WTC11 (cell line): ENCODE results near the gene ADCY6. TPM values are rescaled to one million over a fixed set of nuclear protein-coding genes. Genes with fewer than 3 reads are reported as not detected.

Experiments used
- ATAC-seq: fragments of 200-7000 bp; cut with Tn5 transposase; 2 replicates; pipeline ENCODE4 v1.10.0; 2021; ENCODE audit warnings: mild to moderate bottlenecking, moderate library complexity
- CTCF ChIA-PET: fragments of 300-600 bp; sonication (Branson Sonifier 250); formaldehyde crosslinking; loops from one replicate; lab custom pipeline; 2021; ENCODE audit warnings: antibody characterized with exemption; lab: Charles Lee
- POLR2A ChIA-PET: fragments of 350-600 bp; sonication (Branson Sonifier 250); formaldehyde crosslinking; loops from one replicate; lab custom pipeline; 2021; ENCODE audit warnings: antibody characterized with exemption; lab: Charles Lee
- DNase-seq: peaks from one replicate; pipeline ENCODE4 v3.0.0; 2021; ENCODE audit warnings: low spot score
- H3K27ac Mint-ChIP-seq: 2 replicates; pipeline ENCODE4 v1.8.0; 2021; ENCODE audit warnings: mixed read lengths
- H3K27me3 Mint-ChIP-seq: 2 replicates; pipeline ENCODE4 v1.8.0; 2021; ENCODE audit warnings: low read depth, mild to moderate bottlenecking, moderate library complexity, mixed read lengths
- H3K36me3 Mint-ChIP-seq: 2 replicates; pipeline ENCODE4 v1.8.0; 2021; ENCODE audit warnings: mixed read lengths
- H3K4me1 Mint-ChIP-seq: 2 replicates; pipeline ENCODE4 v1.8.0; 2022; ENCODE audit warnings: mixed read lengths
- H3K4me3 Mint-ChIP-seq: 2 replicates; pipeline ENCODE4 v1.8.0; 2021; ENCODE audit warnings: mild to moderate bottlenecking, moderate library complexity, mixed read lengths
- H3K9me3 Mint-ChIP-seq: 2 replicates; pipeline ENCODE4 v1.8.0; 2021; ENCODE audit warnings: mixed read lengths
- ATF3 ChIP-seq: sonication (generic); formaldehyde crosslinking; conservative IDR thresholded peaks from 2 replicates; pipeline ENCODE4 v1.8.1; 2022; ENCODE audit warnings: mild to moderate bottlenecking, missing genetic modification reagents
- CBFB ChIP-seq: sonication (generic); formaldehyde crosslinking; IDR thresholded peaks from 2 replicates; pipeline ENCODE4 v1.8.1; 2022; ENCODE audit warnings: mild to moderate bottlenecking, low read depth, missing genetic modification reagents
- ESRRA ChIP-seq: sonication (generic); formaldehyde crosslinking; IDR thresholded peaks from 2 replicates; pipeline ENCODE4 v1.8.1; 2022; ENCODE audit warnings: mild to moderate bottlenecking, missing genetic modification reagents, borderline replicate concordance
- ETV6 ChIP-seq: sonication (generic); formaldehyde crosslinking; IDR thresholded peaks from 2 replicates; pipeline ENCODE4 v1.8.1; 2022; ENCODE audit warnings: mild to moderate bottlenecking, missing genetic modification reagents
- FOXP4 ChIP-seq: sonication (generic); formaldehyde crosslinking; IDR thresholded peaks from 2 replicates; pipeline ENCODE4 v1.8.0; 2022; ENCODE audit warnings: mild to moderate bottlenecking, missing genetic modification reagents
- IRF1 ChIP-seq: sonication (generic); formaldehyde crosslinking; IDR thresholded peaks from 2 replicates; pipeline ENCODE4 v1.8.0; 2023; ENCODE audit warnings: missing genetic modification reagents
- MLX ChIP-seq: sonication (generic); formaldehyde crosslinking; IDR thresholded peaks from 2 replicates; pipeline ENCODE4 v1.8.1; 2023; ENCODE audit warnings: mild to moderate bottlenecking, missing genetic modification reagents, moderate library complexity
- NFATC4 ChIP-seq: fragments of 250-450 bp; sonication (Bioruptor Pico); IDR thresholded peaks from 2 replicates; pipeline ENCODE4 v1.9.0; 2021; ENCODE audit warnings: mild to moderate bottlenecking
- NFE2L1 ChIP-seq: sonication (generic); formaldehyde crosslinking; IDR thresholded peaks from 2 replicates; pipeline ENCODE4 v1.8.1; 2023; ENCODE audit warnings: missing genetic modification reagents
- NR3C1 ChIP-seq: sonication (generic); formaldehyde crosslinking; conservative IDR thresholded peaks from 2 replicates; pipeline ENCODE4 v1.8.1; 2023; ENCODE audit warnings: low read depth, mild to moderate bottlenecking, missing genetic modification reagents
- PRDM15 ChIP-seq: sonication (generic); formaldehyde crosslinking; IDR thresholded peaks from 2 replicates; pipeline ENCODE4 v1.8.0; 2022; ENCODE audit warnings: missing genetic modification reagents
- SMAD3 ChIP-seq: sonication (generic); formaldehyde crosslinking; IDR thresholded peaks from 2 replicates; pipeline ENCODE4 v1.8.0; 2022; ENCODE audit warnings: missing genetic modification reagents, mild to moderate bottlenecking, borderline replicate concordance
- TCF7 ChIP-seq: sonication (generic); formaldehyde crosslinking; IDR thresholded peaks from 2 replicates; pipeline ENCODE4 v1.8.0; 2022; ENCODE audit warnings: mild to moderate bottlenecking, low read depth, missing genetic modification reagents, moderate library complexity
- TEAD1 ChIP-seq: sonication (generic); formaldehyde crosslinking; IDR thresholded peaks from 2 replicates; pipeline ENCODE4 v1.8.0; 2022; ENCODE audit warnings: mild to moderate bottlenecking, missing genetic modification reagents
- ZBTB21 ChIP-seq: sonication (generic); formaldehyde crosslinking; IDR thresholded peaks from 2 replicates; pipeline ENCODE4 v1.8.1; 2023; ENCODE audit warnings: mild to moderate bottlenecking, missing genetic modification reagents, borderline replicate concordance
- ZBTB43 ChIP-seq: sonication (generic); formaldehyde crosslinking; IDR thresholded peaks from 2 replicates; pipeline ENCODE4 v1.8.1; 2023; ENCODE audit warnings: mild to moderate bottlenecking, missing genetic modification reagents
- ZNF138 ChIP-seq: sonication (generic); formaldehyde crosslinking; conservative IDR thresholded peaks from 2 replicates; pipeline ENCODE4 v1.8.1; 2022; ENCODE audit warnings: mild to moderate bottlenecking, moderate library complexity, missing genetic modification reagents
- ZNF232 ChIP-seq: sonication (generic); formaldehyde crosslinking; IDR thresholded peaks from 2 replicates; pipeline ENCODE4 v1.8.0; 2022; ENCODE audit warnings: mild to moderate bottlenecking, missing genetic modification reagents
- ZNF416 ChIP-seq: fragments of 250-450 bp; sonication (Bioruptor Pico); IDR thresholded peaks from 2 replicates; pipeline ENCODE4 v1.9.0; 2021; ENCODE audit warnings: mild to moderate bottlenecking, inconsistent platforms
- ZNF423 ChIP-seq: fragments of 250-450 bp; sonication (Bioruptor Pico); IDR thresholded peaks from 2 replicates; pipeline ENCODE4 v2.1.2; 2022; ENCODE audit warnings: mild to moderate bottlenecking, moderate library complexity
- ZNF425 ChIP-seq: fragments of 250-450 bp; sonication (Bioruptor Pico); conservative IDR thresholded peaks from 2 replicates; pipeline ENCODE4 v1.9.0; 2021; ENCODE audit warnings: mild to moderate bottlenecking
- total RNA-seq: library from RNA; stranded (reverse); gene quantifications from 3 replicates; pipeline ENCODE4 v1.2.3, GENCODE V29; 2021

ADCY6 gene
- total RNA-seq, 1 experiment from 2014 or later, result 12.8 TPM

GRCh38 chr12:48786591-48787544, 2.0 kb downstream of the ADCY6 start (continued):
- TF ChIP-seq ZBTB43 (CRISPR knock-in tag) (no peak), ZNF138 (CRISPR knock-in tag) (no peak)

GRCh38 chr12:48783432-48783831, 5.5 kb downstream of the ADCY6 start:
- no peaks in the 10 kb centered on the region for H3K36me3 Mint-ChIP-seq
- H3K9me3 Mint-ChIP-seq, result no peaks in the 10 kb centered on the region
- H3K27me3 Mint-ChIP-seq, result peaks cover 17% of the 10 kb centered on the region
- no peak for ATAC-seq
- H3K4me3 Mint-ChIP-seq, result no peak overlapping the region
- no peak for DNase-seq
- peaks cover 16% of the 10 kb centered on the region for H3K4me1 Mint-ChIP-seq
- POLR2A ChIA-PET, result interaction anchor here (0.6 kb wide), 1 partner anchor 32 kb away, joined by 4 read pairs; no protein-coding TSS in a partner anchor
- H3K27ac Mint-ChIP-seq, result no peak overlapping the region; the same call in 1 of the 2 replicates
- CTCF ChIA-PET, result interaction anchor here (1.0 to 1.2 kb wide), 2 partner anchors 30 to 32 kb away, joined by 3 to 4 read pairs; no protein-coding TSS in a partner anchor
- no peak for TF ChIP-seq ZBTB21 (CRISPR knock-in tag)
- TF ChIP-seq NFE2L1 (CRISPR knock-in tag), result no peak
- no peak for TF ChIP-seq TCF7 (CRISPR knock-in tag)
- no peak for TF ChIP-seq PRDM15 (CRISPR knock-in tag)
- no peak for TF ChIP-seq NR3C1 (CRISPR knock-in tag)
- no peak for TF ChIP-seq ATF3 (CRISPR knock-in tag)
- TF ChIP-seq TEAD1, result no peak
- no peak for TF ChIP-seq ZNF416 (CRISPR knock-in tag)
- TF ChIP-seq FOXP4 (CRISPR knock-in tag), result no peak
- TF ChIP-seq ESRRA (CRISPR knock-in tag), result no peak
- no peak for TF ChIP-seq IRF1 (CRISPR knock-in tag)
- TF ChIP-seq NFATC4 (CRISPR knock-in tag), result no peak
- TF ChIP-seq CBFB, result no peak
- no peak for TF ChIP-seq ZNF232 (CRISPR knock-in tag)
- no peak for TF ChIP-seq ZNF423 (CRISPR knock-in tag)
- TF ChIP-seq MLX (CRISPR knock-in tag), result no peak
- TF ChIP-seq ZNF425 (CRISPR knock-in tag), result no peak
- TF ChIP-seq ETV6 (CRISPR knock-in tag), result no peak
- no peak for TF ChIP-seq SMAD3
